ENCODE data around the gene SH3PXD2A. TPM values are rescaled to one million over a fixed set of nuclear protein-coding genes. Genes with fewer than 3 reads are reported as not detected.

SH3PXD2A gene
- polyA plus RNA-seq, 1 experiment, result 50.2 TPM

DNA sequence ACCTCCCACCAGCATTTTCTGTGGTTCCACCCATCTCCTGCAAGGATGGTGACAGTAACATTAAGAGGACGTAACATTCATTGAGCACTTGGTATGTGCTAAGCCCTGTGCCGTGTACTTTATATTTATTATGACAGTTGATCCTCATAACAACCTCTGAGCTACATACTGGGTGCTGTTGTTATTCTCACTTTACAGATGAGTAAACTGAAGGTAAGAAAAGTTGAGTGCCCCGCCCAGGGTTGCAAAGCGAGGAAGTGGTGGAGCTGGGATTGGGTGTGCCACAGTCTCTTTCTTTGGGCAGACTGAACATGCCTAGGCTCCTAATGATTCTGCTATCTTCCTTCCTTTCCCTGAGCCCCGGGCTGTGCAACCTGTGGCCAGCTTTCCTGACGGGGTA lies 107.4 kb downstream of the SH3PXD2A start:
- ChIA-PET POLR2A (no interaction called here), CTCF (interaction anchor here (0.8 to 1.8 kb wide), 3 partner anchors 10 to 104 kb away, joined by 3 read pairs; no protein-coding TSS in a partner anchor)
- Histone ChIP-seq H3K36me3 (ENCODE audit: control insufficient read depth, insufficient read depth, low read length) (no peaks in the 10 kb centered on the region), H3K4me3 (ENCODE audit: low read depth, low read length) (no peak overlapping the region), H3K27me3 (ENCODE audit: control insufficient read depth, insufficient read depth, low read length) (no peaks in the 10 kb centered on the region)
- TF ChIP-seq, protein P1, sequence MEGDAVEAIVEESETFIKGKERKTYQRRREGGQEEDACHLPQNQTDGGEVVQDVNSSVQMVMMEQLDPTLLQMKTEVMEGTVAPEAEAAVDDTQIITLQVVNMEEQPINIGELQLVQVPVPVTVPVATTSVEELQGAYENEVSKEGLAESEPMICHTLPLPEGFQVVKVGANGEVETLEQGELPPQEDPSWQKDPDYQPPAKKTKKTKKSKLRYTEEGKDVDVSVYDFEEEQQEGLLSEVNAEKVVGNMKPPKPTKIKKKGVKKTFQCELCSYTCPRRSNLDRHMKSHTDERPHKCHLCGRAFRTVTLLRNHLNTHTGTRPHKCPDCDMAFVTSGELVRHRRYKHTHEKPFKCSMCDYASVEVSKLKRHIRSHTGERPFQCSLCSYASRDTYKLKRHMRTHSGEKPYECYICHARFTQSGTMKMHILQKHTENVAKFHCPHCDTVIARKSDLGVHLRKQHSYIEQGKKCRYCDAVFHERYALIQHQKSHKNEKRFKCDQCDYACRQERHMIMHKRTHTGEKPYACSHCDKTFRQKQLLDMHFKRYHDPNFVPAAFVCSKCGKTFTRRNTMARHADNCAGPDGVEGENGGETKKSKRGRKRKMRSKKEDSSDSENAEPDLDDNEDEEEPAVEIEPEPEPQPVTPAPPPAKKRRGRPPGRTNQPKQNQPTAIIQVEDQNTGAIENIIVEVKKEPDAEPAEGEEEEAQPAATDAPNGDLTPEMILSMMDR (IDR thresholded peaks at IDR 0.05; ENCODE audit: insufficient read depth, low read depth, low read length), result no peak
- no peak for DNase-seq (ENCODE audit: low read depth)

DNA sequence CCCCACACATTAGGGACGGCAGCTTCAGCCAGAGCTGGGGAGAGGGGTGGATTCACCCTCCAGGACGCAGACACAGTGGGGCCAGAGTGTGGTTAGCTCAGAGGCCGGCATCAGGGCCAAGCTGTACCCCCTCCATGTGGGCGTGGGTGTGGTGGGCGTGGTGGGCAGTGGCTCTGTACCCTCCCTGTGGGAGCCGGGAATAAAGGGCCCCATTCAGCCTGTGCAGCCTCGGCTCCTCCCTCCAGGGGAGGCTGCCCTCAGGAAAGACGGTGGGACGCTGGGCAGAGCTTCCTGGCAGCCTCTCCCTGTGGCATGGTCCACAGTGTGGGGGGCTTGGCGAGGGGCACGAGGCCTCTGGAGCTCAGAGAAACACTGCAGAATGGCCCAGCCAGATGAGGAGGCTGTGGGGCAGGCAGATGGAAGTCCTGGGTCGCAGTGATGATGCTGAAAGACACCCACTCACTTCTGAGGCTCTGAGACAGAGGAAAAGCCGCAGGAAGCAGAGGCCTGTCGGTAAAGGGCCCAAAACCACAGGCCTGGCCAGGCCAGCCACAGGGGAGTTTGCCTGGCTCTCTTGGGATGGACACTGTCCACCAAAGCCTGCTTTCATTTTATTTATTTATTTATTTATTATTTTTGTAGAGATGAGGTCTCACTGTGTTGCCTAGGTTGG lies 108.0 kb downstream of the SH3PXD2A start:
- no peak for DNase-seq (ENCODE audit: low read depth)
- CTCF ChIA-PET, result interaction anchor here (0.8 to 1.8 kb wide), 3 partner anchors 10 to 105 kb away, joined by 3 to 4 read pairs (median 3); no protein-coding TSS in a partner anchor
- POLR2A ChIA-PET, result no interaction called here
- H3K4me3 ChIP-seq (ENCODE audit: low read depth, low read length), result no peak overlapping the region
- H3K36me3 ChIP-seq (ENCODE audit: control insufficient read depth, insufficient read depth, low read length), result no peaks in the 10 kb centered on the region
- TF ChIP-seq, protein P1 (IDR thresholded peaks at IDR 0.05; ENCODE audit: insufficient read depth, low read depth, low read length), result no peak
- no peaks in the 10 kb centered on the region for H3K27me3 ChIP-seq (ENCODE audit: control insufficient read depth, insufficient read depth, low read length)

DNA sequence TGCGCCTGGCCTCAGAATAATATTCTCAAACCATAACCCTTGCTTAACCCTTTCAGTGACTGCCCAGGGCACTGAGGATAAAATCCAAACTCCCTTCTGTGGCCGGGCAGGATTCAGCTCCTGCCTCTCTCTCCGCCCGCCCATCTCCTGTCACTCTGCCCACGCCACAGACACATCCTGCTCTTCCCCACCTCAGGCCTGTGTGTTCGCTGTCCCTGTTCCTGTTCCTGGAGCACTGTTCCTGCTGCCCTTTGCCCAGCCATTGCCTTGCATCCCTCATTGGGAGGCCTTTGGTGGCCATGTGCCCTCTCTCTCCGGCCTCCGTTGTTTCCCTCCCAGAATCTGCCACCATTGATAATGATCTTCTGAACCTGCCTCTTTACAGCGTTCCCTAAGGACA lies 108.8 kb downstream of the SH3PXD2A start:
- no peak overlapping the region for H3K4me3 ChIP-seq (ENCODE audit: low read depth, low read length)
- POLR2A ChIA-PET, result no interaction called here
- TF ChIP-seq, protein P1 (IDR thresholded peaks at IDR 0.05; ENCODE audit: insufficient read depth, low read depth, low read length), result no peak
- CTCF ChIA-PET, result interaction anchor here (0.9 kb wide), 1 partner anchor 11 kb away, joined by 4 read pairs; no protein-coding TSS in a partner anchor
- H3K36me3 ChIP-seq (ENCODE audit: control insufficient read depth, insufficient read depth, low read length), result no peaks in the 10 kb centered on the region
- no peak for DNase-seq (ENCODE audit: low read depth)
- no peaks in the 10 kb centered on the region for H3K27me3 ChIP-seq (ENCODE audit: control insufficient read depth, insufficient read depth, low read length)

DNA sequence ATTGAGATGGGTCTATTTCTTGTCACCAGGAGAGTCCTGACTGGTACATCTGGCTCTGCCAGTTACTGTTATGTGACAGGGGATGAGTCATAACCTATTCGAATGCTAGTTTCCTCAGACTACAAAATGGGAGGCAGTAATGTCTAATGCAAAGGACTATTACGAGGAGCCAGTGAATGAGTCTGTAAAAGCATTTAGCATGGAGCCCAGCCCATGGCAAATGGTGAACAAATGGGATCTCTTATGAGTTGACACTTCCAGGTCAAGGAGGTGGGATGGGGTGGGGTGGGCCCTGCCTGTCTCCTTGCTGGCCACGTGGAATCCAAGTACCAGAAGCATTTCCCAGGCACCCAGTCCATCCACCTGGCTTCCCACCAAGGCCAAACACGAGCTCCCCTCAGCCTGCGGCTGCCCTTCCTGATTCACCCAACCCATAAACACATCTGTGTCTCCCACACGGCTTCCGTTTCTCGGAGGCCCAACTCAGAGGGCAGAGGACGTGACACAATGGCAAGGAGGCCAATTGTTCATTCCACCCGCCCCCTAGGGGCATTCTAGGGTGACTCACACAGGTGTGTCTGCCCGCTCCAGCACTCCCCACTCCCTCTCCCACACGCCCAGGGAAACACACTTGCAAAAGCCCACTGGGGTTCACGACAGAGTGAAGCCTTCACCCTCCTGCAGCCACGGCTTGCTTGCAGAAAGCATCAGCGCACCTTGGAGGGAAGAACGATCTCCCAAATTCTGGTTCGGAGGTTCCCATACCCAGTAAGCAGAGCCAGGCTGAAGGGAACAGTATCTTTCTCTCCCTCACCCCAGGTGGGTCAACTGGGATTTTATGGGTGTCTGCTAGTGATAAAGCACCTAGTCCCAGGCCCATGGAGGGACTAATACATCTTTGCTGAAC lies 109.8 kb downstream of the SH3PXD2A start:
- POLR2A ChIA-PET, result interaction anchor here (0.7 kb wide), 1 partner anchor 108 kb away, joined by 3 read pairs; no protein-coding TSS in a partner anchor
- Histone ChIP-seq H3K4me3 (ENCODE audit: low read depth, low read length) (no peak overlapping the region), H3K27me3 (ENCODE audit: control insufficient read depth, insufficient read depth, low read length) (no peaks in the 10 kb centered on the region), H3K36me3 (ENCODE audit: control insufficient read depth, insufficient read depth, low read length) (no peaks in the 10 kb centered on the region)
- no peak for DNase-seq (ENCODE audit: low read depth)
- CTCF ChIA-PET, result no interaction called here
- TF ChIP-seq, protein P1 (IDR thresholded peaks at IDR 0.05; ENCODE audit: insufficient read depth, low read depth, low read length), result no peak

DNA sequence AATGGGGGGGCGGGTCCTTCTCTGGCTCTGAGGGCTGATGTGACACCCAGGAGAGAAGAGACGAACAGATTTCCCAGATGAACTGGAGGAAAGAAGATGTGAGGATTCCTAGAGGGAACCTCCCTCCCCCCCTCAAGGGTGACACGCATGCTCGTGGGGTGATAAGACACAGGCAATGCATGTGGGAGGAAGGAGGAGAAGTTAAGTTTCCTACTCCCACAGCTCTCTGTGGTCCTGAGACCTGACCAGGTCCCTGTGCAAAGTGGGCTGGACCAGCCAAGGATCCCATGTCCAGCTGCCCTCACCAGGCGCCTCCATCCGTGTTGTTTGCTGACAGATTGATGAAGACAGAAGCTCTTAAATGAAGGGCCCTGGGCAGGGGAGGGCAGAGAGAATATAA lies 112.6 kb downstream of the SH3PXD2A start:
- Histone ChIP-seq H3K36me3 (ENCODE audit: control insufficient read depth, insufficient read depth, low read length) (no peaks in the 10 kb centered on the region), H3K27me3 (ENCODE audit: control insufficient read depth, insufficient read depth, low read length) (no peaks in the 10 kb centered on the region), H3K4me3 (ENCODE audit: low read depth, low read length) (no peak overlapping the region)
- CTCF ChIA-PET, result no interaction called here
- TF ChIP-seq, protein P1 (IDR thresholded peaks at IDR 0.05; ENCODE audit: insufficient read depth, low read depth, low read length), result no peak
- POLR2A ChIA-PET, result no interaction called here
- no peak for DNase-seq (ENCODE audit: low read depth)

All from BJ (cell line).